Tibial nerve (tissue), 4 donors: Measurements from ENCODE around the gene ZNF71.

Source experiments
- EP300 ChIP-seq, 2 donors: sonication (generic); formaldehyde crosslinking; IDR thresholded peaks; one replicate each; pipeline ENCODE4 v1.6.1; 2017; ENCODE audit warnings: antibody characterized with exemption in 2 of 2, mild to moderate bottlenecking in 1 of 2
- POLR2A ChIP-seq, 2 donors: fragments of 450-650 bp; IDR thresholded peaks; one replicate each; pipeline ENCODE4 v1.6.1; 2017; ENCODE audit warnings: antibody characterized with exemption in 2 of 2, mild to moderate bottlenecking in 2 of 2, moderate library complexity in 2 of 2
- TF ChIP-seq, protein P1 (sequence below), 5 experiments: fragments of 200-600 bp in 3 of 5; fragments of 450-650 bp in 2 of 5; sonication (generic) in 3 of 5; IDR thresholded peaks; one replicate each; pipeline ENCODE4 v1.5.1; 2016 to 2019; ENCODE audit warnings: antibody characterized with exemption in 5 of 5, mild to moderate bottlenecking in 3 of 5, moderate library complexity in 2 of 5

DNA sequence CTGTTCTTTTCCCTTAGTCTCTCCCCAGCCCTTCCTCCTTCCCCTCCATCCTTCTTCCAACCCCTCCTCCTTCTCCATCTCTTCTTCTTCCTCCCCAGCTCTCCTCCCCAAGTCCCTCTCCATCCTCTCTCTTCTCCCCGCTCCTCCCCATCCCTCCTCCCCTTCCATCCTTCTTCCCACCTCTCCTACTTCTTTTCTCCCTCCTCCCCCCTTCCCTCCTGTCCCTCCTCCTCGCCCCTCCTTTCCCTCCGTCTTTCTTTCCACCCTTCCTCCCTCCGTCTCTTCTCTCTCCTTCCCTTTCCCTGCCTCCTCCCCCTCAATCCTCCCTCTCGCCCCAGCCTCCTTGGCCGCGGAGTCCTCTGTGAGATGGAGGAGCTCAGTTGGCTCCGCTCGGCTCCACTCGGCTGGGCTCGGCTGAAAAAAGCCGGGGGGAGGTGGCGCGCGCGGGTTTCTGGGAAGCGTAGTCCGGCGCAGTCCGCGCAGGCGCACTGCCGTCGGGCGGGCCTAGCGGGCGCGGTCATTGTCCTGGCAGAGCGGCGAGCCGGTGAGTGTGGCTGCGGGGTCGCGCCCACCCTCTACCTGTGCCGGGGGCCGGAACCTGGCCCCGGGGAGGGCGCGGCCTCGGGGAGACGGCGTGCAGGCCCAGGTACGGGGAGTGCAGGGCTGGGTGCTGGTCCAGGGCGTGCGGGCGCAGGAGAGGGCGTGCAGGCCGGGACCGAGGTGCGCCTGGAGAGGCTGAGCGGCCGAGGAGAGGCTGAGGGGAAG lies at the start of gene ZNF71:
- TF ChIP-seq, protein P1, sequence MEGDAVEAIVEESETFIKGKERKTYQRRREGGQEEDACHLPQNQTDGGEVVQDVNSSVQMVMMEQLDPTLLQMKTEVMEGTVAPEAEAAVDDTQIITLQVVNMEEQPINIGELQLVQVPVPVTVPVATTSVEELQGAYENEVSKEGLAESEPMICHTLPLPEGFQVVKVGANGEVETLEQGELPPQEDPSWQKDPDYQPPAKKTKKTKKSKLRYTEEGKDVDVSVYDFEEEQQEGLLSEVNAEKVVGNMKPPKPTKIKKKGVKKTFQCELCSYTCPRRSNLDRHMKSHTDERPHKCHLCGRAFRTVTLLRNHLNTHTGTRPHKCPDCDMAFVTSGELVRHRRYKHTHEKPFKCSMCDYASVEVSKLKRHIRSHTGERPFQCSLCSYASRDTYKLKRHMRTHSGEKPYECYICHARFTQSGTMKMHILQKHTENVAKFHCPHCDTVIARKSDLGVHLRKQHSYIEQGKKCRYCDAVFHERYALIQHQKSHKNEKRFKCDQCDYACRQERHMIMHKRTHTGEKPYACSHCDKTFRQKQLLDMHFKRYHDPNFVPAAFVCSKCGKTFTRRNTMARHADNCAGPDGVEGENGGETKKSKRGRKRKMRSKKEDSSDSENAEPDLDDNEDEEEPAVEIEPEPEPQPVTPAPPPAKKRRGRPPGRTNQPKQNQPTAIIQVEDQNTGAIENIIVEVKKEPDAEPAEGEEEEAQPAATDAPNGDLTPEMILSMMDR (IDR thresholded peaks at IDR 0.05) = no peak
- TF ChIP-seq EP300 (IDR thresholded peaks at IDR 0.05) (peak in 1 of 2 donors; percentile 54), POLR2A (IDR thresholded peaks at IDR 0.05) (peak in 1 of 2 donors; percentile 17)
